Measurements from ENCODE around the gene GABBR2. TPM values are rescaled to one million over a fixed set of nuclear protein-coding genes. Genes with fewer than 3 reads are reported as not detected.
A peak's percentile ranks its signal among the peaks of the same experiment; 100 is the strongest.

The GABBR2 gene
- total and polyA plus RNA-seq, 9 of the 15 experiments (the other 6 are each of a cell fraction or from before 2014, with no cell fraction given): 0.15 to 1.9 (median 0.32) TPM

DNA sequence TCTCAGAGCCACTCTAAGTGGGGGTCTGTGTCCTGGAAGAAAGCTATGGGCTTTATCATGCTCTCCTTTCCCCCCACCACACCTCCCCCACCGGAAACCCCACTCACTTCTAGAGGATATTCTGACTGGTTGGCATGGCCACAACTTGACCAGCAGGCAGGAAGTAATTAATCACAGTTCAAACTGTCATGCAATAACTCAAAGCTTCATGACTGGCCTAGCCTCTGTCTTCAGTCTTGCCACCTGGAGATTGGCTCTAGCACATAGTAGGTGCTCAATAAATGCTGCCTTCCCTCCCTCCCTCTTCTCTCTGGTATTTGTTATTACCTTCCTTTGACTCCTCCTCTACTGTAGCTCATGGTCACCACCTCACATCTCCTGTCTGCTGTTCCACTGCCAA is 124.7 kb downstream of the GABBR2 start:
- H2AFZ ChIP-seq (ENCODE audit: low read depth, low read length): no peak overlapping the region
- ChIA-PET POLR2A (interaction anchor here (1.0 to 2.6 kb wide), 2 partner anchors 8 to 342 kb away, joined by 3 to 6 read pairs; no protein-coding TSS in a partner anchor), CTCF (ENCODE audit: low intra/inter-chr PET ratio) (no interaction called here)
- peaks cover 6 to 8% of the 10 kb centered on the region in 2 experiments; a peak in 3 of 5 replicates for H3K27me3 ChIP-seq (ENCODE audit: control insufficient read depth in 2 of 2, insufficient read depth in 2 of 2, low read length in 2 of 2)
- no peak overlapping the region for H3K27ac ChIP-seq (ENCODE audit: extremely low read depth, low read depth, low read length)
- H3K79me2 ChIP-seq (ENCODE audit: control insufficient read depth, insufficient read depth, low read length): no peaks in the 10 kb centered on the region
- H3K36me3 ChIP-seq (ENCODE audit: control insufficient read depth, insufficient read depth, low read length): no peaks in the 10 kb centered on the region
- in situ Hi-C loops (cut with MboI) (no loop called here), intact Hi-C loops (cut with micrococcal nuclease) (no loop called here)
- H3K4me2 ChIP-seq (ENCODE audit: insufficient read depth, low read length): no peak overlapping the region
- DNase-seq (ENCODE audit: extremely low read depth in 1 of 4, low spot score in 3 of 4) (peak in 2 of 4 experiments; percentile 32 to 37), ATAC-seq (peak; percentile 53), FAIRE-seq (peak; percentile 77)
- no peaks in the 10 kb centered on the region for H3K9me3 ChIP-seq (replicated peaks; ENCODE audit: control insufficient read depth, insufficient read depth, low read depth, low read length)
- no peaks in the 10 kb centered on the region for H4K20me1 ChIP-seq (replicated peaks; ENCODE audit: control insufficient read depth, insufficient read depth, low read length)
- BruUV-seq (replicated peaks): no TSS peak
- 0% methylated on average over 1 of the region's 1 CpG for WGBS (ENCODE audit: insufficient coverage, low coverage, missing lambda C conversion rate)
- H3K4me3 ChIP-seq: no peak overlapping the region
- peaks cover 3 to 9% of the 10 kb centered on the region in 2 experiments; a peak in 3 of 5 replicates for H3K4me1 ChIP-seq (replicated peaks in 1 of 2; ENCODE audit: control insufficient read depth in 2 of 2, insufficient read depth in 2 of 2, low read length in 2 of 2)
- no peaks in the 10 kb centered on the region for H3K9me1 ChIP-seq (ENCODE audit: control insufficient read depth, insufficient read depth, low read length)
- H3K9ac ChIP-seq (ENCODE audit: insufficient read depth in 1 of 2, low read depth in 2 of 2, low read length in 2 of 2): no peak overlapping the region; a peak in 1 of 4 replicates
- no peak for TF ChIP-seq NFRKB (IDR thresholded peaks at IDR 0.05; ENCODE audit: low read depth)
- no peak for TF ChIP-seq CBFB (CRISPR knock-in tag; IDR thresholded peaks at IDR 0.05)
- TF ChIP-seq ZNF717 (CRISPR knock-in tag; IDR thresholded peaks at IDR 0.05): no peak
- TF ChIP-seq KLF6 (CRISPR knock-in tag; IDR thresholded peaks at IDR 0.05; ENCODE audit: borderline replicate concordance): no peak
- TF ChIP-seq TBP (optimal IDR thresholded peaks at IDR 0.05; ENCODE audit: low read depth, low read length): no peak
- no peak for TF ChIP-seq ERF (CRISPR knock-in tag; IDR thresholded peaks at IDR 0.05)
- no peak for TF ChIP-seq ZNF133 (CRISPR knock-in tag; IDR thresholded peaks at IDR 0.05)
- no peak for TF ChIP-seq C11orf30 (IDR thresholded peaks at IDR 0.05; ENCODE audit: low read depth)
- peak; percentile 50 for TF ChIP-seq CBFA2T2 (conservative IDR thresholded peaks at IDR 0.05)
- TF ChIP-seq, protein P1, sequence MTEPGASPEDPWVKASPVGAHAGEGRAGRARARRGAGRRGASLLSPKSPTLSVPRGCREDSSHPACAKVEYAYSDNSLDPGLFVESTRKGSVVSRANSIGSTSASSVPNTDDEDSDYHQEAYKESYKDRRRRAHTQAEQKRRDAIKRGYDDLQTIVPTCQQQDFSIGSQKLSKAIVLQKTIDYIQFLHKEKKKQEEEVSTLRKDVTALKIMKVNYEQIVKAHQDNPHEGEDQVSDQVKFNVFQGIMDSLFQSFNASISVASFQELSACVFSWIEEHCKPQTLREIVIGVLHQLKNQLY (CRISPR knock-in tag; conservative IDR thresholded peaks at IDR 0.05): no peak
- TF ChIP-seq SIX5 (IDR thresholded peaks at IDR 0.05; ENCODE audit: borderline replicate concordance in 1 of 2, insufficient read depth in 1 of 2, low read depth in 1 of 2, low read length in 2 of 2): no peak
- no peak for TF ChIP-seq HDAC6 (IDR thresholded peaks at IDR 0.05; ENCODE audit: low read depth, low read length)
- no peak for TF ChIP-seq NFXL1 (CRISPR knock-in tag; IDR thresholded peaks at IDR 0.05)
- no peak for TF ChIP-seq ZNF584 (CRISPR knock-in tag; IDR thresholded peaks at IDR 0.05; ENCODE audit: low read depth)
- TF ChIP-seq KDM1A (IDR thresholded peaks at IDR 0.05): peak; percentile 33 to 36; a peak in 1 of 4 replicates
- no peak for TF ChIP-seq ZNF586 (CRISPR knock-in tag; conservative IDR thresholded peaks at IDR 0.05)
- TF ChIP-seq SRSF3 (IDR thresholded peaks at IDR 0.05; ENCODE audit: insufficient read depth, low read length): no peak
- TF ChIP-seq, protein P2, sequence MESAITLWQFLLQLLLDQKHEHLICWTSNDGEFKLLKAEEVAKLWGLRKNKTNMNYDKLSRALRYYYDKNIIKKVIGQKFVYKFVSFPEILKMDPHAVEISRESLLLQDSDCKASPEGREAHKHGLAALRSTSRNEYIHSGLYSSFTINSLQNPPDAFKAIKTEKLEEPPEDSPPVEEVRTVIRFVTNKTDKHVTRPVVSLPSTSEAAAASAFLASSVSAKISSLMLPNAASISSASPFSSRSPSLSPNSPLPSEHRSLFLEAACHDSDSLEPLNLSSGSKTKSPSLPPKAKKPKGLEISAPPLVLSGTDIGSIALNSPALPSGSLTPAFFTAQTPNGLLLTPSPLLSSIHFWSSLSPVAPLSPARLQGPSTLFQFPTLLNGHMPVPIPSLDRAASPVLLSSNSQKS (CRISPR knock-in tag; IDR thresholded peaks at IDR 0.05): no peak
- peak; percentile 66; the same call in 1 of the 2 replicates for TF ChIP-seq EP300 (IDR thresholded peaks at IDR 0.05; ENCODE audit: low read length)
- TF ChIP-seq, protein P3, sequence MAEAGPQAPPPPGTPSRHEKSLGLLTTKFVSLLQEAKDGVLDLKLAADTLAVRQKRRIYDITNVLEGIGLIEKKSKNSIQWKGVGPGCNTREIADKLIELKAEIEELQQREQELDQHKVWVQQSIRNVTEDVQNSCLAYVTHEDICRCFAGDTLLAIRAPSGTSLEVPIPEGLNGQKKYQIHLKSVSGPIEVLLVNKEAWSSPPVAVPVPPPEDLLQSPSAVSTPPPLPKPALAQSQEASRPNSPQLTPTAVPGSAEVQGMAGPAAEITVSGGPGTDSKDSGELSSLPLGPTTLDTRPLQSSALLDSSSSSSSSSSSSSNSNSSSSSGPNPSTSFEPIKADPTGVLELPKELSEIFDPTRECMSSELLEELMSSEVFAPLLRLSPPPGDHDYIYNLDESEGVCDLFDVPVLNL (CRISPR knock-in tag; IDR thresholded peaks at IDR 0.05; ENCODE audit: low read depth): no peak
- TF ChIP-seq ZNF780A (CRISPR knock-in tag; IDR thresholded peaks at IDR 0.05): no peak
- no peak for TF ChIP-seq CHCHD3 (CRISPR knock-in tag; IDR thresholded peaks at IDR 0.05)
- no peak for TF ChIP-seq MYNN (IDR thresholded peaks at IDR 0.05)
- TF ChIP-seq MYNN (CRISPR knock-in tag; IDR thresholded peaks at IDR 0.05): no peak

All from K562 (cell line).